BE2C (cell line): ENCODE data around the gene ZNF441.
A peak's percentile ranks its signal among the peaks of the same experiment; 100 is the strongest.

ENCODE experiments used
- DNase-seq: peaks from one replicate; pipeline ENCODE4 v3.0.0-alpha.2; 2020
- H3K27me3 ChIP-seq: fragments of 250-450 bp; sonication (Bioruptor Pico); 2 replicates; pipeline ENCODE4 v1.5.1; 2020; ENCODE audit warnings: mild to moderate bottlenecking
- H3K36me3 ChIP-seq: fragments of 250-450 bp; sonication (Bioruptor Pico); 2 replicates; pipeline ENCODE4 v1.5.1; 2020; ENCODE audit warnings: mild to moderate bottlenecking
- H3K4me1 ChIP-seq: fragments of 250-450 bp; sonication (Bioruptor Pico); 2 replicates; pipeline ENCODE4 v1.5.1; 2020
- H3K4me3 ChIP-seq: 2 replicates; pipeline ENCODE4 v1.5.1; 2011; ENCODE audit warnings: low read depth, low read length
- H3K9me3 ChIP-seq: fragments of 250-450 bp; sonication (Bioruptor Pico); 2 replicates; pipeline ENCODE4 v1.5.1; 2020
- CTCF ChIP-seq: IDR thresholded peaks from 2 replicates; pipeline ENCODE4 v1.5.1; 2012; ENCODE audit warnings: mild to moderate bottlenecking, low read depth, low read length

ZNF441 gene

GRCh38 chr19:11737964-11738745, 28.6 kb upstream of the ZNF441 start:
- no peaks in the 10 kb centered on the region for H3K27me3 ChIP-seq
- peak overlapping the region; percentile 82 for H3K4me3 ChIP-seq
- no peaks in the 10 kb centered on the region; the same call in 1 of the 2 replicates for H3K36me3 ChIP-seq
- H3K4me1 ChIP-seq: peaks cover 2% of the 10 kb centered on the region; the same call in 1 of the 2 replicates
- no peaks in the 10 kb centered on the region for H3K9me3 ChIP-seq
- DNase-seq: peak; percentile 54
- no peak for TF ChIP-seq CTCF

DNA sequence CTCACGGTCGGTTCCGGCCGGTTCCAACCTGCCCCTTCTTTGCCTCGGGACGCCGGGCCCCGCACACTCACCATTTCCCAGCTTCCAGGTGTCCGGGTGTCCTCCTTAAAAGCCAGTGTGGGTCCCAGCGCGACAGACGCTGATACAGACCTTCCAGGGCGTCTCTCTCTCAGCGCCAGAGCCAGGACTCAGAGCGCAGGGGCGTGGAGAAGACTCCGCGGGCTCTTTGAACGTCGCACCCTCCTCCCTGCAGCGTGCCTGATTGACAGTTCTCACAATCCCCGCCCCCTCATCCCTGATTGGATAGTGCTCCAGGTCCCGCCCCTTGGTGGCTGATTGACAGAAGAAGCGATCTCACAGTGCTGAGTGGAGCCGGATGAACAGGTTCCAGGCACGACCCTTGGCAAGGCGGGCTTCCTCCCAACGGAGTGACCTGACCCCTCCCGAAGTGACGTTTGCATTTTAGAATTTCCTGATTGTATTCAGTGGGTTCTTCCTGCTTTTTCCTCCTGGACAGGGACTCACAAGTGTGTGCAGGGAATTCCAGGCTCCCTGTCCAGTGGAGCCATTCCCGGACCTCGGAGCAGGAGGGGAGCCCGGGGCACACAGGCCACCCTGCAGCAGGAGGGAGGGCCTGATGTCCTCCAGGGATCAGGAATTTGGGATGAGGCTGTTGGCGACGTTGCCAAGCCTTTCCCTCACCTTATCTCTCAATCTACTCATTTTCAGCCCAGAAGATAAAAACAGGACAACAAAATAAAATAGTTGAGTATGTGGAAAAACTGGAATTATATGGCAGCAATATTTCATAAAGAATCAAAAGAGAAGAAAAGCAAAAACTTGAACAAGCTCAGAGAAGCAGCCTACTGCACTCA, 27.8 kb upstream of the ZNF441 start, which contains the start of gene ZNF823:
Gene ZNF823, minus strand, starts transcription at position 201 of the 875 bp plus-strand sequence. Its CDS starts 127 bp downstream, at position 74.
- Histone ChIP-seq H3K4me1 (peaks cover 2% of the 10 kb centered on the region; the same call in 1 of the 2 replicates), H3K9me3 (no peaks in the 10 kb centered on the region), H3K36me3 (no peaks in the 10 kb centered on the region; the same call in 1 of the 2 replicates), H3K4me3 (peak within 1 kb of the TSS; percentile 82), H3K27me3 (no peaks in the 10 kb centered on the region)
- DNase-seq: peak; percentile 99
- no peak for TF ChIP-seq CTCF

GRCh38 chr19:11745869-11746268, 20.9 kb upstream of the ZNF441 start:
- Histone ChIP-seq H3K4me3 (no peak overlapping the region), H3K9me3 (no peaks in the 10 kb centered on the region; the same call in 1 of the 2 replicates), H3K27me3 (no peaks in the 10 kb centered on the region), H3K36me3 (no peaks in the 10 kb centered on the region), H3K4me1 (no peaks in the 10 kb centered on the region)
- no peak for DNase-seq
- TF ChIP-seq CTCF: no peak

- DNase-seq: no peak
- H3K4me1 ChIP-seq: no peaks in the 10 kb centered on the region
- H3K4me3 ChIP-seq: no peak overlapping the region
- no peak for TF ChIP-seq CTCF
- no peaks in the 10 kb centered on the region for H3K36me3 ChIP-seq
- H3K9me3 ChIP-seq: no peaks in the 10 kb centered on the region; the same call in 1 of the 2 replicates
- no peaks in the 10 kb centered on the region for H3K27me3 ChIP-seq
Measured at GRCh38 chr19:11747277-11747676, 19.5 kb upstream of the ZNF441 start.

DNA sequence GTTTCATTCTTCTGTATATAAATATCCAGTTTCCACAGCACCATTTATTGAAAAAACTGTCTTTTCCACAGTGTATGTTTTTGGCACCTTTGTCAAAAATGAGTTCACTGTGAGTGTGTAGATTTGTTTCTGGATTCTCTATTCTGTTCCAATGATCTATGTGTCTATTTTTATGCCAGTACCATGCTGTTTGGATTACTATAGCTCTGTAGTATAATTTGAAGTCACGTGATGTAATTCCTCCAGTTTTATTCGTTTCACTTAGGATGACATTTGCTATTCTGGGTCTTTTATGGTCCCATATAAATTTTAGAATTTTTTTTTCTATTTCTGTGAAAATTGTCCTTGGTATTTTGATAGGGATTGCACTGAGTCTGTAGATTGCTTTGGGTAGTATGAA, 17.0 kb upstream of the ZNF441 start:
- H3K9me3 ChIP-seq: no peaks in the 10 kb centered on the region; the same call in 1 of the 2 replicates
- H3K4me3 ChIP-seq: no peak overlapping the region
- no peaks in the 10 kb centered on the region for H3K4me1 ChIP-seq
- no peak for DNase-seq
- no peaks in the 10 kb centered on the region for H3K36me3 ChIP-seq
- no peak for TF ChIP-seq CTCF
- no peaks in the 10 kb centered on the region for H3K27me3 ChIP-seq
